ENCODE results near the gene STAG1. TPM values are rescaled to one million over a fixed set of nuclear protein-coding genes. Genes with fewer than 3 reads are reported as not detected.
A peak's percentile ranks its signal among the peaks of the same experiment; 100 is the strongest.

The STAG1 gene
- total RNA-seq, 2 donors from 2014 or later = 26.2 to 28.3 TPM

DNA sequence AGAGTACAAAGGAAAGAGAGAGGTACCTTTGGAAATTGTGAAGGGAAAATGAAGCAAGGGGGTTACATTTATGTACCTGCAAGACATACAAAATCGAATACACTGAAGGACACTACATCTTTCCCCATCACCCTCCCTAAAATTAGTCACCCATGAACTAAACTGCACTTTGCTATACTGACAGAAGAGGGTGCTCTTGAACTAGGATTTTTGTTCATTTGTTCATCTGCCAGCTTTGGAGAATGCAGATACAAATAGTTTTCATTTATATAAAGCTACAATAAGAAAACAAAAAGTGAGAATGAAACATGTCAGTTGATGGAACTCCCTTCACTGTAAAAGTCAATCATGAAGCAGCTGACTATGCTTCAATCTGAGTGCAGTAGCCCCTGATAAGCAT is 446.3 kb downstream of the STAG1 start:
- ATAC-seq = no peak

DNA sequence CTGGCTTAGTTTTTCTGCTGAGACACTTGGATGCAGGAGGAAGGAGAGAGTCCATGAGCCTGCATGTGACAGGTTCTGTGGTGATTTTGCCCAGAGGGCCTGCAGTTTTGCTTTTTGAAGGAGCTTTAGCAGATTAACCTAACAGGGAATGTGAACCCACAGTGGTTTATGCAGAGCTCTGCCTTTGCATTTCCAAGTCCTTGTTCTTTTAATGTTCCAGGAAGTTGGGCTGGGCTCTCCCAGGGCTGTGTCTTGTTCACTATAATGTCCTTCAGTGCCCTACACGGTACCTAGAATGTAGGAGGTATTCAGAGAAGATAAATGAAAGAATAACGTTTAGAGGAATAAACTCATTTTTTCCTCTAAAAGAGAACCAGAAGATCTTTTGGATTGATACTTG is 451.7 kb downstream of the STAG1 start:
- no peak overlapping the region for H3K4me3 ChIP-seq
- 79 to 84% methylated on average over 2 of the region's 2 CpGs for WGBS, 2 donors
- no peak for ATAC-seq
- intact Hi-C loops (cut with DNase I) = no loop called here
- H3K27ac ChIP-seq = no peak overlapping the region
- TF ChIP-seq POLR2A (IDR thresholded peaks at IDR 0.05) = no peak
- TF ChIP-seq, protein P1, sequence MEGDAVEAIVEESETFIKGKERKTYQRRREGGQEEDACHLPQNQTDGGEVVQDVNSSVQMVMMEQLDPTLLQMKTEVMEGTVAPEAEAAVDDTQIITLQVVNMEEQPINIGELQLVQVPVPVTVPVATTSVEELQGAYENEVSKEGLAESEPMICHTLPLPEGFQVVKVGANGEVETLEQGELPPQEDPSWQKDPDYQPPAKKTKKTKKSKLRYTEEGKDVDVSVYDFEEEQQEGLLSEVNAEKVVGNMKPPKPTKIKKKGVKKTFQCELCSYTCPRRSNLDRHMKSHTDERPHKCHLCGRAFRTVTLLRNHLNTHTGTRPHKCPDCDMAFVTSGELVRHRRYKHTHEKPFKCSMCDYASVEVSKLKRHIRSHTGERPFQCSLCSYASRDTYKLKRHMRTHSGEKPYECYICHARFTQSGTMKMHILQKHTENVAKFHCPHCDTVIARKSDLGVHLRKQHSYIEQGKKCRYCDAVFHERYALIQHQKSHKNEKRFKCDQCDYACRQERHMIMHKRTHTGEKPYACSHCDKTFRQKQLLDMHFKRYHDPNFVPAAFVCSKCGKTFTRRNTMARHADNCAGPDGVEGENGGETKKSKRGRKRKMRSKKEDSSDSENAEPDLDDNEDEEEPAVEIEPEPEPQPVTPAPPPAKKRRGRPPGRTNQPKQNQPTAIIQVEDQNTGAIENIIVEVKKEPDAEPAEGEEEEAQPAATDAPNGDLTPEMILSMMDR (IDR thresholded peaks at IDR 0.05) = no peak
- no peak for DNase-seq
- no peaks in the 10 kb centered on the region for H3K27me3 ChIP-seq
- peaks cover 0 to 18% of the 10 kb centered on the region in 2 donors for H3K36me3 ChIP-seq (replicated peaks in 1 of 2; ENCODE audit: insufficient read depth in 1 of 2, low read depth in 2 of 2)
- no peaks in the 10 kb centered on the region for H3K9me3 ChIP-seq
- H3K4me1 ChIP-seq = no peaks in the 10 kb centered on the region

More for the DNA sequence above, 446.3 kb downstream of the STAG1 start:
- TF ChIP-seq, protein P1 (IDR thresholded peaks at IDR 0.05) = peak in 1 of 7 experiments; percentile 34
- no peak for TF ChIP-seq POLR2A (IDR thresholded peaks at IDR 0.05)
- no peaks in the 10 kb centered on the region for H3K9me3 ChIP-seq
- WGBS, 2 donors = no CpG with 5 or more reads among the region's 1 CpG
- DNase-seq = no peak
- H3K4me1 ChIP-seq = no peaks in the 10 kb centered on the region
- no peak overlapping the region for H3K27ac ChIP-seq
- no peak overlapping the region for H3K4me3 ChIP-seq
- intact Hi-C loops (cut with DNase I) = no loop called here
- peaks cover 0 to 4% of the 10 kb centered on the region in 2 donors for H3K36me3 ChIP-seq (replicated peaks in 1 of 2; ENCODE audit: insufficient read depth in 1 of 2, low read depth in 2 of 2)
- H3K27me3 ChIP-seq = no peaks in the 10 kb centered on the region

DNA sequence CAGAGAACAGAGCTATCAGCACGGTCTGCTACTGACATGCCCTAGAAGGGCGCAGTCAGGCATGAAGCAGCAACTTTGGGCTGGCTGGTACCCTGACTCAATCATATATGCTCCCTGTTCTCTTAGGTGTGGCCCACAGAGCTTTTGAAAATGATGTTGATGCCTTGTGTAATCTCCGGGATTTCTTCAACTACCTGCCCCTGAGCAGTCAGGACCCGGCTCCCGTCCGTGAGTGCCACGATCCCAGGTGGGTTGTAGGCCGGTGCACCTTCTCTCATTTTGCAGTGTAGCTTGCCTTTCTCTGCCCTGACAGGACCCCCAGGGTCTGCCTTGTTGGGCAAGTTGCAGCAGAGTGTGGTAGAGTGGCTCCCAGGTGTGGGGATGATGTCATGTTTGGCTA is 454.4 kb downstream of the STAG1 start:
- H3K4me3 ChIP-seq = no peak overlapping the region
- TF ChIP-seq, protein P1 (IDR thresholded peaks at IDR 0.05) = no peak
- TF ChIP-seq POLR2A (IDR thresholded peaks at IDR 0.05) = no peak
- no peaks in the 10 kb centered on the region for H3K9me3 ChIP-seq
- H3K4me1 ChIP-seq = peaks cover 9% of the 10 kb centered on the region
- H3K27ac ChIP-seq = no peak overlapping the region
- ATAC-seq (no peak), DNase-seq (no peak)
- H3K27me3 ChIP-seq = no peaks in the 10 kb centered on the region
- peaks cover 0 to 18% of the 10 kb centered on the region in 2 donors for H3K36me3 ChIP-seq (replicated peaks in 1 of 2; ENCODE audit: insufficient read depth in 1 of 2, low read depth in 2 of 2)
- intact Hi-C loops (cut with DNase I) = no loop called here
- 94 to 95% methylated on average over 8 of the region's 8 CpGs for WGBS, 2 donors

DNA sequence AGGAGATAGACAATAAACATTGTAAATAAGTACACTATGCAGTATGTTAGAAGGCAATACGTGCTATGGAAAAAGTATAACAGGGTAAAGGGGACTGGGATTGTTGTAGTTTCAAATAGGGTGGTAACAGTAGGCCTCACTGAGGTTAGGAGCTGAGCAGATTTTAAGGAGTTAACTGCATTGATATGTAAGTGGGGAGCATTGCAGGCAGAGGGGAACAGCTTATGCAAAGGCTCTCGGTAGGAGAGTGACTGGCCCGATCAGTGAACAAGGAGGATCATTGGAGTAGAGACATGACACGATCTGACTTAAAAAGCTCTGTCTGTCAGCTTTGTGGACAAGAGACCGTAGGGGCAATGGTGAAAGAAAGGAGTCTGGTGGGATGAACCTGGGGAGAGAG is 455.2 kb downstream of the STAG1 start:
- TF ChIP-seq POLR2A (IDR thresholded peaks at IDR 0.05) = no peak
- TF ChIP-seq, protein P1 (IDR thresholded peaks at IDR 0.05) = no peak
- intact Hi-C loops (cut with DNase I) = no loop called here
- ATAC-seq (no peak), DNase-seq (no peak)
- Histone ChIP-seq H3K27me3 (no peaks in the 10 kb centered on the region), H3K27ac (no peak overlapping the region), H3K4me3 (no peak overlapping the region), H3K36me3 (replicated peaks in 1 of 2; ENCODE audit: insufficient read depth in 1 of 2, low read depth in 2 of 2) (peaks cover 0 to 18% of the 10 kb centered on the region in 2 donors), H3K9me3 (no peaks in the 10 kb centered on the region), H3K4me1 (peaks cover 9% of the 10 kb centered on the region)
- 90% methylated on average over 5 of the region's 5 CpGs for WGBS, 2 donors

DNA sequence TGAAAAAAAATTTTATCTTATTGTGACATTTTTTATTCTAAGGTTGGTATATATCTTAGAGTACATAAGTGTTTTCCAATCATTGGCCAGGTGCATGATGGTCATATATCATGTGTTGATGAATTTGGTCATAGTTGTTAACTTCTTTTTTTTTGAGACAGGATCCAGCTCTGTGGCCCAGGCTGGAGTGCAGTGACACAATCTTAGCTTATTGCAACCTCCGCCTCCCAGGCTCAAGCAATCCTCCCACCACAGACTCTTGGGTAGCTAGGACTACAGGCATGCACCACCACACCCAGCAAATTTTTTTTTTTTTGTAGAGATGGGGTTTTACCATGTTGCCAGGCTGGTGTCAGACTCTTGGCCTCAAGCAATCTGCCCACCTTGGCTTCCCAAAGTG is 458.0 kb downstream of the STAG1 start:
- 95 to 100% methylated on average over 1 of the region's 1 CpG for WGBS, 2 donors
- Histone ChIP-seq H3K36me3 (replicated peaks in 1 of 2; ENCODE audit: insufficient read depth in 1 of 2, low read depth in 2 of 2) (peaks cover 0 to 11% of the 10 kb centered on the region in 2 donors), H3K4me3 (no peak overlapping the region), H3K4me1 (peaks cover 9% of the 10 kb centered on the region), H3K27ac (no peak overlapping the region), H3K9me3 (no peaks in the 10 kb centered on the region), H3K27me3 (no peaks in the 10 kb centered on the region)
- TF ChIP-seq, protein P1 (IDR thresholded peaks at IDR 0.05) = no peak
- TF ChIP-seq POLR2A (IDR thresholded peaks at IDR 0.05) = no peak
- intact Hi-C loops (cut with DNase I) = no loop called here
- no peak for ATAC-seq
- no peak for DNase-seq

Measured in body of pancreas (tissue), 4 donors.